NCI-H526 treated with DMSO at 0.1 percent for 48 hours (cell line): ENCODE measurements around the gene PSME2.

ENCODE experiments used
- DNase-seq: peaks from one replicate; lab custom pipeline; 2025; lab: John Stamatoyannopoulos, UW

The PSME2 gene

DNA sequence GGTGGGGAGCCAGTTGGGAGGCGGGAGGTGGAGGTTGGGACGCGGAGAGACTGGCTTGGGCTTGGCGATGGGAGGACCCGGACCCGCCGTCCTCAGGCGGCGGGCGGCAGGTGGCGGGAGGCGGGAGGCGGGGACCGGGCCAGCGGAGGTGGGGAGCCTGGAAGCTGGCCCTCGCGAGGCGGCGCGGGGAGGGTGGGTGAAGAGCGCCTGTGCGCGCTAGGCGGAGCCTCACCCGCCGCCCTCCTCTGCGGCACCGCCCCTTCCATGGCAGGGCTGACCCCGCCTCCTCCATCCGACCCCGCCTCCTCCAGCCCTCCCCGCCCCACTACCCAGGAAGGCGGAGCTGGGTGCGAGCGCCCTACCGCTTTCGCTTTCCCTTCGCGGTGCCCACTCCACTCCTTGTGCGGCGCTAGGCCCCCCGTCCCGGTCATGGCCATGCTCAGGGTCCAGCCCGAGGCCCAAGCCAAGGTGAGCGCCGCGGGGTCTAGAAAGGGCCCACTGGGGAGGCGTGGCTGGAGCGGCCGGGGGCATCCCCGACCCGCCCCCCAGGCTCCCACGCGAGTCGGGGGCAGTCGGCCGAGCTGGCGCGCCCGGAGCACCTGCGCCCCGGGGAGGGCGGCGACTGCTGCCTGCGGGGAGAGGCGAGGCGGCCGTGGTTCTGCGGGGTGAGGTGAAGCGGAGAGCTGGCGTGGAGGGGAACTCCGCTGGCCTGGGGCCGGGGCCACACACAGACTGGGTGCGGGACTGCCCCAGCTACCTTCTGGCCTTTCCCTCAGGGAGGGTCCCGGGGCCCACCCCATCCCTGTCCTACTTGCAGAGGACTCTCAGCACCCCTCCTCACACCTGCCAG, 10.4 kb downstream of the PSME2 start, which contains the start of gene PSME1:
Gene PSME1, plus strand, starts transcription at position 361 of the 850 bp plus-strand sequence. Its CDS starts 69 bp downstream, at position 430.
- peak; percentile 83 for DNase-seq

DNA sequence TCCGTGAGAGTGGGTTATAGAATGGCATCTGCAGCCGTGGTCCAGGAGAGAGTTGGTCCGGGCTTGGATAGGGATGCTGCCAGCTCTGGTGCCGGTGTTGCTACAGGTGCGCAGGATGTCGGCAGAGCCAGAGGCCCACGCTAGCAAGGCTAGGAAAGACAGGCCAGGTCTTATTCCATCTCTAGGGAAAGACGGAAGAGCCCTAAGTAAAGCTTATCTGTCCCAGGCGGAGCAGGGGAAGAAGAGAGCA, 10.9 kb downstream of the PSME2 start:
- no peak for DNase-seq

DNA sequence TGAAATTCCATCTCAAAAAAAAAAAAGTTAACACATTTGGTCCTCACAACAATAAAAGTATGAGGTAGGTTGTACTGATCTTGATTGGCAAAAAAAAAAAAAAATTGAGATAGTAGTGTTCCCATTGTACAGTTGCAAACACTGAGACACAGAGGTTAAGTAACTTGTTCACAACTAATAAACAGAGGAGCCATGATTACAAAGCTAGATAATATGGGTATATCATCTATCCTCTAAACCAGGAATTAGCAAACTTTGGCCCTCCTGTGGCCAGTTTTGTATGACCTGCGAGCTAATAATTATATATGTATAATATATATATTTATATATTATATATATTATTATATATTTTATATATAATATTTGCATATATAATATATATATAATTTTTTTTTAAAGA, 12.7 kb downstream of the PSME2 start:
- no peak for DNase-seq

DNA sequence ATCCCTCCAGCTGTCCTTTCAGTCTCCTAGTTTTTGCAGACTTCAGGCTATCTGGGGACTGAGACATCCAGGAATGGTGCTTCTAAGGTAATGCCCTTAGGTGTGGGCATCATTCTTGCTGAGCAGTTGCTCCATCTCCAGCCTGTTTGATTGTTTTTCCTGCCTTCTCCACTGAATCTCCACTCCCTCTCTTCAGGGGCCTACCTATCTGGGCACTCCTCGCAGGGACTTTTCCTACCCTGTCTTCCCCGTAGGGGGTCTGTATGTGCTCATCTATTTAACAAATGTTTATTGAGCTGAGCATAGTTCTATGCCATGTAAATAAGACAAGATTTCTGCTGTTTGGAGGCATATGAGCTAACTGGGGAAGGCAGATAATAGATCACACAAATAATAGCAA, 13.4 kb downstream of the PSME2 start:
- DNase-seq: no peak

DNA sequence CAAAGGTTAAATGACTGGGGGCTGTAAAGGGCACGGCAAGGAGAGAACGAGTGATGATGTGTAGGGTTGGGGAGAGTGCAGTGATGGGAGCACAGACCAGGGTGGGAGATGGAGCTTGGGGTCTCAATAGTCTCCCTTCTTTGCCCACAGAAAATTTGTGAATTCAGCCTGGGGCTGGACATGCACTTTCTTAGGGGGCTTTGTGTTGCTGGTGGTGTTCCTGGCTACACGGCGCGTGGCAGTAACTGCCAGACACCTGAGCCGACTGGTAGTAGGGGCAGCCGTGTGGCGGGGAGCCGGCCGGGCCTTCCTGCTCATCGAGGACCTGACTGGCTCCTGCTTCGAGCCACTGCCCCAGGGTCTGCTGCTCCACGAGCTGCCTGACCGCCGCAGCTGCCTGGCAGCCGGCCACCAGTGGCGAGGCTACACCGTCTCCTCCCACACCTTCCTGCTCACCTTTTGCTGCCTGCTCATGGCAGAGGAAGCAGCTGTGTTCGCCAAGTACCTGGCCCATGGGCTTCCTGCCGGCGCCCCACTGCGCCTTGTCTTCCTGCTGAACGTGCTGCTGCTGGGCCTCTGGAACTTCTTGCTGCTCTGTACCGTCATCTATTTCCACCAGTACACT, 14.2 kb downstream of the PSME2 start:
- DNase-seq: no peak

DNA sequence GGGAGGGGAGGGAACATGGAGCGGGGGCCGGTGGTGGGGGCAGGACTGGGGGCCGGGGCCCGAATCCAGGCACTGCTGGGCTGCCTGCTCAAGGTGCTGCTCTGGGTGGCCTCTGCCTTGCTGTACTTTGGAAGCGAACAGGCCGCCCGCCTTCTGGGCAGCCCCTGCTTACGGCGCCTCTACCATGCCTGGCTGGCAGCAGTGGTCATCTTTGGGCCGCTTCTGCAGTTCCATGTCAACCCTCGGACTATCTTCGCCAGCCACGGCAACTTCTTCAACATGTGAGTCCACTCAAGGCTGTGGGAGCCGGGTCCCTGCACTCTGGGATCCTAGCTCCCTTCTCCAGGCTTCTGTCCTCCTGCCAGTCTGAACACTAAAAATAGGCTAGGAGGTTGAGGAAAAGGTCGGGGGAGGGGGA, 14.9 kb downstream of the PSME2 start:
- no peak for DNase-seq

DNA sequence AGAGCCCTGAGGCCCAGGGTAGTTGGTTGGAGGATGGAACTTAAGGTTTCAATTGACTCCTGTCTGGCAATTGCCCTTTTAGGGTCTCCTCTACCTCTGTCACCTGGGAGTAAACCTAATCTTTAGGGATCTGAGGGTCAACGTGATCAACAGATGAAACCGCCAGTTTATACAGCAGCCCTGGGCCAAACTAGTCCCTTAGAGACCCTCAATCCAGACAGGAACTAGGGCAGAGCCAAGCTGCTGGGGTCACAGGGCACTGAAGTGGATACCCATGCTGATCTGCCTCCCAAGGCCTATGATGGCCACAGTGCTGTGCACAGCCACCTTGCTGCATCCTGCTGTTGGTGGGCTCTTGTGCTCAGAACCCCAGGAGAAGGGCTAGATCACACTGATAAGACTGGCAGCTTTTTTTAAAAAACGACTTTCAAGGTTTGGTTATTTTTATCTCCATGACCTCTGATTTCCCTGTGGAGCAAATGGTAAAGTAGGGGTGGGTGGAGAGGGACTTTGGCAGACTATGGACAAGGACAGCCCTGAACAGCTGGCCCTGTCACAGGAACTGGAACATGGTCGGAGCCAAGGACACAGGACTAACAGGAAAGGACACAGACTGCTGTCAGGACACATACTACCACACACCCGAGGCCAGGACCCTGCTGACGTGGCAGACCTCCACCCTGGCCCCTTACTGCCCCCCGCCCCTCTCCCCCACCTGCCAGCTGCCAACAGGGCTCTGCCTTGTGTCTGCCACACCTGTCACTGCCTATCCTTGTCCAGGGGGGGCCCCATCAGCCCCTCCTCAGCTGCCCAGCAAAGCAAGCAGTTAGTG, 15.5 kb downstream of the PSME2 start:
- DNase-seq: no peak

DNA sequence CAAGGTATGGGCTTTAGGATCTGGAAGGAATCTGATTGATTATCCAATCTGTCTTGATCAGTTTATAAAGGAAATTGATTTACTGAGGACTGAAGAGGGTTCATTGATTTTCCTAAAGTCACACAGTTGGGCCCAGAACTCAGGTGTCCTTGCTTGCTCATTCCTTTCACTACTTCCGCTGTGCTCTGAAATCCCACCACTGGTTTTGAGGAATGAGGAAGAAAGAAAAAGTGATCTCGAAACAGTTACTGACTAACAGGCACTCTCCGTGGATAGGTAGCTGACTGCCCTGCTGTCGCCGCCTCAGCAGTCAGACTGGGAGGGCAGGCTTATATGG, 16.1 kb downstream of the PSME2 start, which contains the start of gene FITM1:
Gene FITM1, plus strand, starts transcription at position 280 of the 337 bp plus-strand sequence. CDS start 905 bp downstream, outside the sequence.
- DNase-seq: no peak

DNA sequence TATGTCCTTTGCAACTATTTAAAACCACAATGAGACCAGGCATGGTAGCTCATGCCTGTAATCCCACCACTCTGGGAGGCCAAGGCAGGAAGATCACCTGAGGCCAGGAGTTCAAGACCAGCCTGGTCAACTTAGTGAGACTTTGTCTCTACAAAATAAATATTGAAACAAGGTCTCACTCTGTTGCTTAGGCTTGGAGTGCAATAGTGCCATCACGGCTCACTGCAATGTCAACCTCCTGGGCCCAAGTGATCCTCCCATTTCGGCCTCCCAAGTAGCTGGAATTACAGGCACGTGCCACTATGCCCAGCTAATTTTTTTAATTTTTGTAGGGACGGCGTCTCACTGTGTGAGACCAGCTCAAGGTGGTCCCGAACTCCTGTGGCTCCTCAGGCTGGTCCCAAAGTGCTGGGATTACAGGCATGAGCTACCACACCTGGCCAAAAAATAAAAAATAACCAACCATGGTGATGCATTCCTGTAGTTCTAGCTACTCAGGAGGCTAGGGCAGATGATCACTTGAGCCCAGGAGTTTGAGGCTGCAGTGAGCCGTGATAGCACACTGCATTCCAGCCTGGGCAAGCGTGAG, 16.9 kb downstream of the PSME2 start:
- no peak for DNase-seq

DNA sequence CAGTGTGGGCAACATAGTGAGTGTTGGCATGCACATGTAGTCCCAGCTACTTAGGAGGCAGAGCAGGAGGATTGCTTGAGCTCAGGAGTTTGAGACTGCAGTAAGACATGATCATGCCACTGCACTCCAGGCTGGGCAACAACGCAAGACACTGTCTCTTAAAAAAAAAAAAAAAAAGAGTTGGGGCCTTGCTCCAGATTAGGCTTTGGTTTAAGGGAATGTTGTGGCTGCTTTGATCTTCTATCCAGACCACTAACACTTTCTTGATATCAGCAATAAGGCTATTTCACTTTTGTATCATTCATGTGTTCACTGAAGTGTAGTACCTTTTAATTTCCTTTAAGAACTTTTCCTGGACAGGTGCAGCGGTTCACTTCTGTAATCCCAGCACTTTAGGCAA, 18.7 kb downstream of the PSME2 start:
- DNase-seq: no peak

DNA sequence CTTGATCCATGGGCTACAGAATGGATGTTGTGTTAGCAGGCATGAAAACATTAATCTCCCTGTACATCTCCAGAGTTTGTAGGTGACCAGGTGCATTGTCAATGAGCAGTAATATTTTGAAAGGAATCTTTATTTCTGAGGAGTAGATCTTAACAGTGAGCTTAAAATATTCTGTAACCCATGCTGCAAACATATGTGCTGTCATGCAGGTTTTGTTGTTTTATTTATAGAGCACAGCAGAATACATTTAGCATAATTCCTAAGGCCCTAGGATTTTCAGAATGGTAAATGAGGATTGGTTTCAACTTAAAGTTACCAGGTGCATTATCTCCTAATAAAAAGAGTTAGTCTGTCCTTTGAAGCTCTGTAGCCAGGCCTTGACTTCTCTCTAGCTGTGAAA, 19.5 kb downstream of the PSME2 start:
- no peak for DNase-seq

DNA sequence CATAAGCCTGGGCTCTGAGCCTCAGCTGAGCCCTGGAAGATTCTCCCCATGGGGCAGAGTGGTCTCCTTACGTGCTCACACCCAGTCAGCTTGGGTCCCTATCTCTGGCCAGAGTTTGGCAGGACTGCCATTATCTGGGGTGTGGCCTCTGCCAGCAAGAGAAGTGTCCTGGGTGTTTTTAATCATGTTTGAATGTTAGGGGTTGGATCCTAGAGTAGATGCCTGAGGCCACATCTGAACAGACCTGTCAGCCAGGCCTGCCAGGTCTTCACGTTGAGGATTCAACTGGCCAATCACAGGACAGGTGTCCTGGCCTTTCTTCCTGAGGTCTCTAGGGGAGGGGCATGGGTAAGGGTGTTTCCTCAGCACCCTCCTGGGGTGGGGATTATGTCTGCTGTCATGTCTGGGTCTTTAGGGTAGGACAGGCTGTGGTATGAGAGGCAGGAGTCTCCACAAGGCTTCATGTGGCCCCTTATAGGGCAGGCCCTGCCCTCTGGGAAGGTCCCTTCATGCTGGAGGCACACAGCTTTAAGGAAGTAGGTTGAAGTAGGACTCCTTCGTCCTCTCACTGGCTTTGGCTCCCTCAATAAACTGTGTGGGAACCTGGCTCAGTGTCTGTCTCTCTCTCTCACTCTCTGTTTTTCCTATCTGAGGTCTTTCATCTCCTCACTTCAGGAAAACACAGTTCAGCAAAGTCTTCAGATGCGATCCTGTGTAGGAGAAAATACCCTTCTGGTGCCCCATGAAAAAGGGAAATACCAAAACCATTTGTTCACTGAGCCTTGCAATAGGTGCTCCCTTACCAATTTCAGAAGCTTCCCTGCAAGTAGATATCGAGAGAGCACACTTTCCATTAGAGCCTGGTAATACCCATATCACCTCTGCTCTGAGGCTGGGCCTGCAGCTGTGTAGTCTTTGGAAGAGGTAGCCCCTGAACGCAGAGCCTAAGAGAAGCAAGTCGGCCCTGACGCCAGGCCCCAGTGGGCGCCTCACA, 22.7 kb downstream of the PSME2 start:
- DNase-seq: no peak

DNA sequence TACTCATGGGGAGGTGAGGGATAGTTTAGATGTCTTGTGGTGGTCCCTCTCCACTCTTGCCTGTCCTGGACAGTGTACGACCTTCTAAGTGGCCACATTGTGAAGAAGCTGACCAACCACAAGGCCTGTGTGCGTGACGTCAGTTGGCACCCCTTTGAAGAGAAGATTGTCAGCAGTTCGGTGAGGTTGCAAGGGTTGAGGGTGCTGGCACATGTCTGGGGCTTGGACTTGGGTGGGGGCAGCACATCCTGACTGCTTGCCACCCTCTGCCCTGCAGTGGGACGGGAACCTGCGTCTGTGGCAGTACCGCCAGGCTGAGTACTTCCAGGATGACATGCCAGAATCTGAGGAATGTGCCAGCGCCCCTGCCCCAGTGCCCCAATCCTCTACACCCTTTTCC, 23.5 kb downstream of the PSME2 start:
- no peak for DNase-seq

DNA sequence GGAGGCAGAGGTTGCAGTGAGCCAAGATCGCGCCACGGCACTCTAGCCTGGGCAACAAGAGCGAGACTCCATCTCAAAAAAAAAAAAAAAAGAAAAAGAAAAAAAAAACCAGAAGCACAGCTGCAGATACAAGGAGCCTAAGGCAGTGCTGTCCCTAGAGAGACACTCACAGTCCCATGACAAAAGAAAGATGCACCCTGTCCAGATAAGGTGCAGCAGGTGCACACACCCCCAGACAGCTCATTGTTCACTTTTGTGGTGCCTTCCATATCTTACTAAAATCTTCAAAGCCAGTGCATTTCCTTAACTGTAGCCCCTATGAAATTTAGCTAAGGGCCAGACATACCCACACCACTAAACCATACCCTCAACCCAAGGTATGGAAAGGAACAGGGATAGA, 24.0 kb downstream of the PSME2 start:
- no peak for DNase-seq

DNA sequence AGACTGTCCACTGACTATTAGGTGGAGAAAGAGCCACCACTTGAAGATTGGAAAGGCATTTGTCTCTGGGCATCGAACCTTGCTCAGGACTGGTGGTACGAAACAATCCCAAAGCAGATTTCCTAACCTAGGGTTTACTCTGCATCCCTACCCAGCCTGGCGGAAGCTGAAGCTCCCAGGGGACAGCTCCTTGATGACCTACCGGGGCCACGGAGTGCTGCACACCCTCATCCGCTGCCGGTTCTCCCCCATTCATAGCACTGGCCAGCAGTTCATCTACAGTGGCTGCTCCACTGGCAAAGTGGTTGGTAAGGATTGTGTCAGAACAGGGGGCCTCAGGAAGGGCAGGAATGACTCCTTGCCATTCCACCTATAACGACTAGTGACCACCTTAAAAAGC, 25.2 kb downstream of the PSME2 start:
- DNase-seq: no peak

DNA sequence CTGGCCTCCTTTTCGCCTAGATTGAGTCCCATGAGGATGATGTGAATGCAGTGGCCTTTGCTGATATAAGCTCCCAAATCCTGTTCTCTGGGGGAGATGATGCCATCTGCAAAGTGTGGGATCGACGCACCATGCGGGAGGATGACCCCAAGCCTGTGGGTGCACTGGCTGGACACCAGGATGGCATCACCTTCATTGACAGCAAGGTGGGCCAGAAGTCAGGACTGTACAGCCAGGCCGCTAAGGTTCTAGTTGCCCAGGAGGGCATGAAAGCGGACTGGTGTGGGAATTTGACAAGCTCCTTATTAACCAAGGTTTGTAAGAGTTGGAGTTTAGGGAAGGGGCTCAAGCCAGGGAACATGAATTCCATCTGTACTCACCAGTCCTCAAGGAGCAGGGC, 26.7 kb downstream of the PSME2 start:
- DNase-seq: no peak

DNA sequence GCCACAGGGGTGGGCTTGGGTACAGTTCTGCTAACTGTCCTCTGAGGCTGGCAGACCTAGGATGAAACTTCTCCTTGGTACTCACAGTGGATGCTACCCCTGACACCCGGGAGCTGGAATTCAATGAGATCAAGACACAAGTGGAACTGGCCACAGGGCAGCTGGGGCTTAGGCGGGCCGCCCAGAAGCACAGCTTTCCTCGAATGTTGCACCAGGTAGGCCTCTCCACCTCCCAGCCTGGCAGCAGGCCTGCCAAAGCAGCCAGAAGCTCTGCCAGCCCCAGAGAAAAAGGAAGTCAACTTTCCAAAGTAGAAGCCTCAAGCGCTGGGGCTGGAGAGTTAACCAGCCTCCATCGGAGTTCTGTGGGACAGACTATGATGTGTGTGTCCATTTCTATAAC, 29.2 kb downstream of the PSME2 start:
- DNase-seq: no peak

DNA sequence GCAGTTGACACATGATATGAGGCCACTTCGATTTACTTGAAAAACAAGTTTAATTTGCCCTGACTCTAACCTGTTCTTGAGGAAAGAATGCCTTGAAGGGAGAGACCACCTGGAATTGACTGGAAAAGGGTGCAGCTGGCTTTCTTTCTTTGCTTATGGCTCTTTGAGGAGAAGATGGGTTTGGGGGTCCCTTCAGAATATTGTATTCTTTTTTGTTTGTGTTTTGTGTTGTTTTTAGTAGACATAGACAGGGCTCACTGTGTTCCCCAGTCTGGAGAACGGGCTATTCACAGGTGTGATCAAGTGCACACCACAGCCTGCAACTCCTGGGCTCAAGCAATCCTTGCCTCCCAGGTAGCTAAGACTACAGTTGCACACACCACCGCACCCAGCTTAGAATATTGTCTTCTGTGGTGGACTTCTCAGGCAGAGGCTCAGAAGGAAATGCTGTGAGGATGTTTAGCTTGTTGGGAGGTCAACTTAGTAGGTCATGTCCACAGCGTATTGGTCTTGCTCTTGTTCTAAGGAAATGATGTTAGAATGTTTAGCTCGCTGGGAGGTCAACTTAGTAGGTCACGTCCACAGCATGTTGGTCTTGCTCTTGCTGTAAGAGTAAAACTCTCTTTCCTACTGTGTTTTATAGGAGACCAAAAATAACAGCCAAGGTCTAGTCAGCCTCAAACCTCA, 30.1 kb downstream of the PSME2 start:
- no peak for DNase-seq

DNA sequence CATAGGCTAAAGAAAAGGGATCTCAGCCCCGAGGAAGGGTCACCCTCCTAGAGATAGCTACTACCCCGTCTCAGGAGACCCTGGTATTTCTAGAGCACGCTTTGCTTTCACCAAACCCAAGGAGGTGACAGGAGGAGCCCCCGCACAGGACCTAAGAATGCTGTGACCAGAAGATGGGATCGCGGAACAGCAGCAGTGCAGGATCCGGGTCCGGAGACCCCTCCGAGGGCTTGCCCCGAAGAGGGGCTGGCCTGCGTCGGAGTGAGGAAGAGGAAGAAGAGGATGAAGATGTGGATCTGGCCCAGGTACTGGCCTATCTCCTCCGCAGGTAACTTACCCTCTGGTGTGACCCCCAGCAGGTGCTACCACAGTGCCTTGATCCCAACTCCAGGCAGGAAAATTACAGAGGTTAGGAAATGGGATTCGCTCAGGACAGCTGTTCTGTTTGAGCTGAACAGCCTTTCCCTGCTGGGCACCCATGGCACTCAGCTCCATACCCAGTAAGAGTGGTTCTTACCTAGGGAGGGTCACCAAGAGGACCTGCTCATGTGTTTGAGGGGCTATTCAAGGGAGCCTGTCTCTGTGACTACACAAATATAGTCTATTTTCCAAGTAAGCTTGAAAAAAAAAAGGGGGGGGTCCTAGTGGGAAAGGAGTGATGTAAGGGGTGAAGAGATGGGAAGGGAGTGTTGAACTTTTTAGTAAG, 30.8 kb downstream of the PSME2 start:
- DNase-seq: no peak
